Measurements from ENCODE around the gene MID1. TPM values are rescaled to one million over a fixed set of nuclear protein-coding genes. Genes with fewer than 3 reads are reported as not detected.

MID1 gene
- total RNA-seq, 2 donors from 2014 or later = 8.0 to 9.6 TPM

- no peaks in the 10 kb centered on the region for H3K4me1 ChIP-seq
- no peaks in the 10 kb centered on the region for H3K36me3 ChIP-seq
- H3K4me3 ChIP-seq = no peak overlapping the region
- H3K27me3 ChIP-seq = no peaks in the 10 kb centered on the region
- DNase-seq (ENCODE audit: low spot score) = no peak
- H3K9me3 ChIP-seq = no peaks in the 10 kb centered on the region
- H3K27ac ChIP-seq = no peak overlapping the region
- no peak for TF ChIP-seq CTCF (IDR thresholded peaks at IDR 0.05)
Observed at GRCh38 chrX:10447564-10448214, 172.7 kb downstream of the MID1 start.

DNA sequence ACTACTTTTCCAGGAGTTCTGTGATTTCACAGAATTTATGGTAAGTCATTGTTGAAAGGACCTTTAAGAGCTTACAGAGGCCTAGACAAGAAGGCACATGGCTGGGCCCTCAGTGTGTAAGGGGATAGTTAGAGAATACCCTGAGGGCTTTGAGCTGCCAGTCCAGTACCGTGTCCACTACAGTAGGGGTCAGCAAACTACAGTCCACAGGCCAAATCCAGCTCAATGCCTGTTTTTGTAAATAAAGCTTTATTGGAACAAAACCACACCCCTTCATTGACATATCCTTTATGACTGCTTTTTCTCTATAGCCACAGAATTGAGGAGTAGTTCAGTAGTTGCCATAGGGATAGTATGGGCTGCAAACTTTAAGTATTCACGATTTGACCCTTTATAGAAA is 176.2 kb downstream of the MID1 start:
- DNase-seq (ENCODE audit: low spot score) = no peak
- TF ChIP-seq CTCF (IDR thresholded peaks at IDR 0.05) = no peak
- Histone ChIP-seq H3K27ac (no peak overlapping the region), H3K27me3 (no peaks in the 10 kb centered on the region), H3K4me3 (no peak overlapping the region), H3K36me3 (no peaks in the 10 kb centered on the region), H3K9me3 (no peaks in the 10 kb centered on the region), H3K4me1 (no peaks in the 10 kb centered on the region)

DNA sequence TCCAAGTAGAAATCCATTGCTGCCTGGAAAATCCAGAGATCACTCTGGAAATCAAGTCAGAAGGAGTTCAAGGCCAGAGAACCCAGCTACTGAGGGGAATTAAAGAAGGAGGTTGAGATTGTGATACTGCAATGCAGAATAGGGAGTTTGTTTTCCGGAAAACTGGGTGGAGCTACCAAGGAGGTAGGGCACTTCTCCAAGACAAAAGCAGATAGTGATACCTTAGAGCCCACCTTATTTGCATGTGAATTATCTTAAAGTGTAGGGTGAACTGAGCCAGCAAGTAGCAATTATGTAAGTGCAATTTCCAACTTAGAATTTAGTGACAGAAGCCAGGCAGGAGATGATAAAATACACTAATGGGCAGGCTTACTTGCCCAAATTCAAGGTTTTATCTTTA is 178.9 kb downstream of the MID1 start:
- no peak for TF ChIP-seq CTCF (IDR thresholded peaks at IDR 0.05)
- no peaks in the 10 kb centered on the region for H3K9me3 ChIP-seq
- no peaks in the 10 kb centered on the region for H3K4me1 ChIP-seq
- H3K27ac ChIP-seq = no peak overlapping the region
- H3K27me3 ChIP-seq = no peaks in the 10 kb centered on the region
- H3K36me3 ChIP-seq = no peaks in the 10 kb centered on the region
- DNase-seq (ENCODE audit: low spot score) = no peak
- H3K4me3 ChIP-seq = no peak overlapping the region

- Histone ChIP-seq H3K27ac (no peak overlapping the region), H3K9me3 (no peaks in the 10 kb centered on the region), H3K36me3 (no peaks in the 10 kb centered on the region), H3K27me3 (no peaks in the 10 kb centered on the region), H3K4me3 (no peak overlapping the region), H3K4me1 (no peaks in the 10 kb centered on the region)
- TF ChIP-seq CTCF (IDR thresholded peaks at IDR 0.05) = no peak
- no peak for DNase-seq (ENCODE audit: low spot score)
Observed at GRCh38 chrX:10433296-10433965, 187.0 kb downstream of the MID1 start.

GRCh38 chrX:10429908-10430307 is 190.5 kb downstream of the MID1 start:
- no peak for DNase-seq (ENCODE audit: low spot score)
- no peaks in the 10 kb centered on the region for H3K27me3 ChIP-seq
- no peak for TF ChIP-seq CTCF (IDR thresholded peaks at IDR 0.05)
- H3K4me3 ChIP-seq = no peak overlapping the region
- no peaks in the 10 kb centered on the region for H3K4me1 ChIP-seq
- H3K9me3 ChIP-seq = no peaks in the 10 kb centered on the region
- no peak overlapping the region for H3K27ac ChIP-seq
- H3K36me3 ChIP-seq = no peaks in the 10 kb centered on the region
